Adrenal gland (tissue), 5 donors: ENCODE results near the gene KRTAP1-1.

Experiments
- POLR2A ChIP-seq, 2 donors: fragments of 450-650 bp; IDR thresholded peaks; one replicate each; pipeline ENCODE4 v1.6.1; 2017; ENCODE audit warnings: antibody characterized with exemption in 2 of 2, mild to moderate bottlenecking in 2 of 2, moderate library complexity in 1 of 2
- TF ChIP-seq, protein P1 (sequence below), 6 experiments: fragments of 450-650 bp in 4 of 6; fragments of 200-600 bp in 2 of 6; sonication (generic) in 1 of 6; IDR thresholded peaks; 1 replicate in 5 of 6; 2 replicates in 1 of 6; pipeline versions ENCODE4 v1.5.1 to v1.8.0; 2016 to 2021; ENCODE audit warnings: antibody characterized with exemption in 6 of 6, mild to moderate bottlenecking in 2 of 6, moderate library complexity in 1 of 6
- donor health status: DM: no; HTN: no; CAD: no.

DNA sequence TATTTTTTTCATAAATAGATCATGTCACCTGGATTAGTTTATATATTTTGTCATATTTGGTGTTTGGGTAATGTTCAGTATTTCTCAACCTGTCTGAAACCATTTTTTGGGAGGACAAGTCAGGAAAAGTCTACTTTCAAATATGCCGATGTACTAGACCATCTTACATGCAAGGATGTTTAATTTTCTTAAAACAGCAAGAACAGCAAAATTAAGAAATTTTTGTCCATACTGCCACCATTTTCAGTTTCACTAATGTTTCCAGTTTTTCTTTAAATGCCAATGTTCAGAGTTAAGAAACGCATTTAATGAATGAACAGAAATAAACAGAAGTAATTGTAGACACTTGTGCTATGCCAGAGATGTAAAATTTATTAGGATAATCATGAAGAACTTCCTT is 48.2 kb downstream of the KRTAP1-1 start:
- TF ChIP-seq, protein P1, sequence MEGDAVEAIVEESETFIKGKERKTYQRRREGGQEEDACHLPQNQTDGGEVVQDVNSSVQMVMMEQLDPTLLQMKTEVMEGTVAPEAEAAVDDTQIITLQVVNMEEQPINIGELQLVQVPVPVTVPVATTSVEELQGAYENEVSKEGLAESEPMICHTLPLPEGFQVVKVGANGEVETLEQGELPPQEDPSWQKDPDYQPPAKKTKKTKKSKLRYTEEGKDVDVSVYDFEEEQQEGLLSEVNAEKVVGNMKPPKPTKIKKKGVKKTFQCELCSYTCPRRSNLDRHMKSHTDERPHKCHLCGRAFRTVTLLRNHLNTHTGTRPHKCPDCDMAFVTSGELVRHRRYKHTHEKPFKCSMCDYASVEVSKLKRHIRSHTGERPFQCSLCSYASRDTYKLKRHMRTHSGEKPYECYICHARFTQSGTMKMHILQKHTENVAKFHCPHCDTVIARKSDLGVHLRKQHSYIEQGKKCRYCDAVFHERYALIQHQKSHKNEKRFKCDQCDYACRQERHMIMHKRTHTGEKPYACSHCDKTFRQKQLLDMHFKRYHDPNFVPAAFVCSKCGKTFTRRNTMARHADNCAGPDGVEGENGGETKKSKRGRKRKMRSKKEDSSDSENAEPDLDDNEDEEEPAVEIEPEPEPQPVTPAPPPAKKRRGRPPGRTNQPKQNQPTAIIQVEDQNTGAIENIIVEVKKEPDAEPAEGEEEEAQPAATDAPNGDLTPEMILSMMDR (IDR thresholded peaks at IDR 0.05): no peak
- TF ChIP-seq POLR2A (IDR thresholded peaks at IDR 0.05): no peak
